Liver (tissue), 9 donors: ENCODE measurements around the gene RHOG. TPM values are rescaled to one million over a fixed set of nuclear protein-coding genes. Genes with fewer than 3 reads are reported as not detected.
A peak's percentile ranks its signal among the peaks of the same experiment; 100 is the strongest.

Experiments
- DNase-seq: peaks from one replicate; pipeline ENCODE4 v3.0.0-alpha.2; 2017; ENCODE audit warnings: low spot score
- H3K27ac ChIP-seq, 2 donors: one replicate each; pipeline ENCODE4 v1.7.0; 2013; ENCODE audit warnings: inconsistent platforms in 2 of 2, low read length in 2 of 2, control low read depth in 1 of 2, low read depth in 1 of 2, mild to moderate bottlenecking in 1 of 2
- H3K27me3 ChIP-seq, 4 donors: one replicate each; pipeline versions ENCODE4 v1.6.1 to v1.7.0; 2013; ENCODE audit warnings: low read length in 3 of 4, inconsistent platforms in 1 of 4, mild to moderate bottlenecking in 1 of 4, moderate library complexity in 1 of 4; ENCODE audit not compliant: control insufficient read depth in 4 of 4, insufficient read depth in 4 of 4
- H3K36me3 ChIP-seq, 4 donors: one replicate each; pipeline versions ENCODE4 v1.6.1 to v1.7.0; 2013; ENCODE audit warnings: low read length in 3 of 4, mild to moderate bottlenecking in 3 of 4, low read depth in 1 of 4, moderate library complexity in 1 of 4; ENCODE audit not compliant: control insufficient read depth in 4 of 4, insufficient read depth in 3 of 4
- H3K4me1 ChIP-seq, 4 donors: one replicate each; pipeline versions ENCODE4 v1.6.1 to v1.7.0; 2013; ENCODE audit warnings: low read length in 3 of 4, mild to moderate bottlenecking in 3 of 4, moderate library complexity in 1 of 4; ENCODE audit not compliant: control insufficient read depth in 4 of 4, insufficient read depth in 4 of 4
- H3K4me3 ChIP-seq, 3 donors: one replicate each; pipeline versions ENCODE4 v1.6.1 to v1.7.0; 2013; ENCODE audit warnings: low read length in 3 of 3, control low read depth in 1 of 3, low read depth in 1 of 3, mild to moderate bottlenecking in 1 of 3
- H3K9ac ChIP-seq, 2 donors: one replicate each; pipeline ENCODE4 v1.7.0; 2013; ENCODE audit warnings: low read length in 2 of 2, mild to moderate bottlenecking in 2 of 2, moderate library complexity in 2 of 2, control low read depth in 1 of 2, low read depth in 1 of 2
- H3K9me3 ChIP-seq, 4 donors: one replicate each; pipeline versions ENCODE4 v1.6.1 to v1.7.0; 2013; ENCODE audit warnings: low read length in 3 of 4; ENCODE audit not compliant: control insufficient read depth in 4 of 4
- ATF3 ChIP-seq: IDR thresholded peaks from 2 replicates; pipeline ENCODE4 v1.6.1; 2016; ENCODE audit warnings: antibody characterized with exemption
- CTCF ChIP-seq: fragments of 150-350 bp; IDR thresholded peaks from 2 replicates; pipeline ENCODE4 v1.5.1; 2017; ENCODE audit warnings: improper control_type of control experiment, low read depth, low read length; ENCODE audit not compliant: missing input control
- EGR1 ChIP-seq, 2 donors: IDR thresholded peaks; 2 replicates each; pipeline ENCODE4 v1.6.1; 2016 to 2018; ENCODE audit warnings: antibody characterized with exemption in 2 of 2, low read depth in 2 of 2
- GABPA ChIP-seq, 2 donors: IDR thresholded peaks in 1 of 2; conservative IDR thresholded peaks in 1 of 2; 2 replicates each; pipeline ENCODE4 v1.6.1; 2016; ENCODE audit warnings: antibody characterized with exemption in 2 of 2, mild to moderate bottlenecking in 1 of 2, moderate library complexity in 1 of 2
- HNF4A ChIP-seq, 2 donors: conservative IDR thresholded peaks; 2 replicates each; pipeline ENCODE4 v1.6.1; 2016; ENCODE audit warnings: antibody characterized with exemption in 2 of 2, mild to moderate bottlenecking in 2 of 2
- HNF4G ChIP-seq: IDR thresholded peaks from 2 replicates; pipeline ENCODE4 v1.6.1; 2016; ENCODE audit warnings: antibody characterized with exemption
- JUND ChIP-seq, 2 donors: IDR thresholded peaks; 2 replicates each; pipeline ENCODE4 v1.6.1; 2016; ENCODE audit warnings: antibody characterized with exemption in 2 of 2
- RAD21 ChIP-seq, 2 donors: IDR thresholded peaks; 2 replicates each; pipeline ENCODE4 v1.6.1; 2016; ENCODE audit warnings: antibody characterized with exemption in 2 of 2, mild to moderate bottlenecking in 2 of 2
- RXRA ChIP-seq, 2 donors: IDR thresholded peaks; 2 replicates each; pipeline ENCODE4 v1.6.1; 2017 to 2018; ENCODE audit warnings: antibody characterized with exemption in 2 of 2, mild to moderate bottlenecking in 1 of 2
- SP1 ChIP-seq: IDR thresholded peaks from 2 replicates; pipeline ENCODE4 v1.6.1; 2018; ENCODE audit warnings: antibody characterized with exemption, mild to moderate bottlenecking
- TAF1 ChIP-seq: conservative IDR thresholded peaks from 2 replicates; pipeline ENCODE4 v1.6.1; 2016; ENCODE audit warnings: antibody characterized with exemption, mild to moderate bottlenecking
- YY1 ChIP-seq: IDR thresholded peaks from 2 replicates; pipeline ENCODE4 v1.6.1; 2016; ENCODE audit warnings: antibody characterized with exemption, mild to moderate bottlenecking
- ZBTB33 ChIP-seq: IDR thresholded peaks from 2 replicates; pipeline ENCODE4 v1.6.1; 2016; ENCODE audit warnings: antibody characterized with exemption
- WGBS: extraction: QIAGEN DNeasy Blood & Tissue Kit; methylation state at CpG from one replicate; pipeline ENCODE4 v1.1.7; 2013; 5-methylcytosine and 5-hydroxymethylcytosine counted together
- polyA plus RNA-seq, 2 donors: library from polyadenylated mRNA; stranded (reverse) in 1 of 2; unstranded in 1 of 2; fragments of 200-250 nt in 1 of 2; fragments of >200 nt in 1 of 2; fragmentation: Nextera tagmentation in 1 of 2; extraction: Ambion mirVana in 1 of 2; gene quantifications; one replicate each; pipeline versions ENCODE4 v1.2.1 to v1.2.3, GENCODE V29; 2013 to 2015
- total RNA-seq, 2 donors: library from RNA; depleted of rRNA; stranded (reverse); fragments of >200 nt; gene quantifications; one replicate each; pipeline ENCODE4 v1.2.3, GENCODE V29; 2014
- donor health status: healthy.
- donor health status: healthy.
- donor health status: healthy.
- donor health status: healthy.
- donor health status: healthy.

The RHOG gene
- total and polyA plus RNA-seq, 4 donors, result 7.4 to 32.9 (median 17.8) TPM

GRCh38 chr11:3796801-3797328 lies 43.9 kb downstream of the RHOG start:
- DNase-seq, result no peak
- peaks cover 3 to 8% (median 7%) of the 10 kb centered on the region in 4 donors for H3K36me3 ChIP-seq
- peak overlapping the region; percentile 89 to 90 for H3K9ac ChIP-seq
- H3K27me3 ChIP-seq, result no peaks in the 10 kb centered on the region
- under 1% methylated on average over 26 of the region's 26 CpGs for WGBS
- H3K4me1 ChIP-seq, result peaks cover 0 to 24% (median 10%) of the 10 kb centered on the region in 4 donors
- H3K9me3 ChIP-seq, result no peaks in the 10 kb centered on the region
- peak overlapping the region; percentile 75 to 96 (median 88) for H3K4me3 ChIP-seq
- TF ChIP-seq ATF3, result no peak
- TF ChIP-seq EGR1 (IDR thresholded peaks at IDR 0.05; ENCODE audit: low read depth in 2 of 2), result no peak
- no peak for TF ChIP-seq JUND (IDR thresholded peaks at IDR 0.05)
- no peak for TF ChIP-seq RXRA (IDR thresholded peaks at IDR 0.05)
- TF ChIP-seq HNF4A (conservative IDR thresholded peaks at IDR 0.05), result no peak
- TF ChIP-seq TAF1, result no peak
- no peak for TF ChIP-seq GABPA (IDR thresholded peaks at IDR 0.05 in 1 of 2, conservative IDR thresholded peaks at IDR 0.05 in 1 of 2)
- TF ChIP-seq RAD21 (IDR thresholded peaks at IDR 0.05), result no peak
- TF ChIP-seq YY1, result no peak
- no peak for TF ChIP-seq HNF4G
- TF ChIP-seq CTCF, result no peak
- TF ChIP-seq ZBTB33, result no peak
- H3K27ac ChIP-seq, result peak overlapping the region; percentile 89

GRCh38 chr11:3796346-3796745 lies 44.4 kb downstream of the RHOG start:
- TF ChIP-seq YY1 (peak; percentile 24), HNF4G (no peak)
- Histone ChIP-seq H3K9me3 (no peaks in the 10 kb centered on the region), H3K27ac (peak overlapping the region; percentile 11 to 89), H3K4me3 (peak overlapping the region; percentile 75 to 96 (median 88)), H3K27me3 (no peaks in the 10 kb centered on the region), H3K9ac (peak overlapping the region; percentile 89 to 90), H3K4me1 (peaks cover 0 to 24% (median 10%) of the 10 kb centered on the region in 4 donors), H3K36me3 (peaks cover 3 to 8% (median 7%) of the 10 kb centered on the region in 4 donors)
- WGBS, result 7% methylated on average over 14 of the region's 14 CpGs
- DNase-seq, result no peak

- H3K9ac ChIP-seq, result peak overlapping the region; percentile 89 to 90
- no peak for DNase-seq
- peaks cover 3 to 8% (median 7%) of the 10 kb centered on the region in 4 donors for H3K36me3 ChIP-seq
- peaks cover 3 to 24% (median 10%) of the 10 kb centered on the region in 4 donors for H3K4me1 ChIP-seq
- no peak for TF ChIP-seq SP1
- TF ChIP-seq ATF3, result no peak
- TF ChIP-seq TAF1, result no peak
- no peak for TF ChIP-seq ZBTB33
- no peaks in the 10 kb centered on the region for H3K27me3 ChIP-seq
- peak overlapping the region; percentile 39 to 89 for H3K27ac ChIP-seq
- 24% methylated on average over 6 of the region's 6 CpGs for WGBS
- no peaks in the 10 kb centered on the region for H3K9me3 ChIP-seq
- H3K4me3 ChIP-seq, result peak overlapping the region in 2 of 3 donors; percentile 75 to 88
These were observed 44.8 kb downstream of the RHOG start for GRCh38 chr11:3796002-3796311.
